ENCODE results near the gene PITX3.

The PITX3 gene

GRCh38 chr10:102188298-102188940 lies 52.9 kb downstream of the PITX3 start:
- ATAC-seq = no peak
- TF ChIP-seq ZNF565 (CRISPR knock-in tag; conservative IDR thresholded peaks at IDR 0.05; ENCODE audit: low read depth) = no peak
- TF ChIP-seq TCF4 (CRISPR knock-in tag; IDR thresholded peaks at IDR 0.05; ENCODE audit: borderline replicate concordance) = no peak
- no peak for TF ChIP-seq ZFP30 (CRISPR knock-in tag; IDR thresholded peaks at IDR 0.05)
- TF ChIP-seq ZFP3 (CRISPR knock-in tag; IDR thresholded peaks at IDR 0.05) = no peak

GRCh38 chr10:102185811-102186527 lies 55.3 kb downstream of the PITX3 start:
- no peak for TF ChIP-seq ZNF8 (CRISPR knock-in tag; IDR thresholded peaks at IDR 0.05)
- TF ChIP-seq TSHZ2 (CRISPR knock-in tag; IDR thresholded peaks at IDR 0.05) = no peak
- no peak for TF ChIP-seq ZNF565 (CRISPR knock-in tag; conservative IDR thresholded peaks at IDR 0.05; ENCODE audit: low read depth)
- TF ChIP-seq ISL1 (CRISPR knock-in tag; IDR thresholded peaks at IDR 0.05) = no peak
- no peak for TF ChIP-seq TOX (CRISPR knock-in tag; IDR thresholded peaks at IDR 0.05; ENCODE audit: borderline replicate concordance)
- no peak for TF ChIP-seq PPARA (CRISPR knock-in tag; IDR thresholded peaks at IDR 0.05; ENCODE audit: borderline replicate concordance)
- TF ChIP-seq ARNTL (CRISPR knock-in tag; IDR thresholded peaks at IDR 0.05; ENCODE audit: borderline replicate concordance, low read depth) = no peak
- TF ChIP-seq ESRRG (CRISPR knock-in tag; IDR thresholded peaks at IDR 0.05) = no peak
- no peak for TF ChIP-seq GLIS3 (CRISPR knock-in tag; IDR thresholded peaks at IDR 0.05)
- no peak for TF ChIP-seq CSRNP3 (CRISPR knock-in tag; IDR thresholded peaks at IDR 0.05)
- no peak for TF ChIP-seq CREB5 (CRISPR knock-in tag; IDR thresholded peaks at IDR 0.05; ENCODE audit: low read depth)
- TF ChIP-seq ZFP30 (CRISPR knock-in tag; IDR thresholded peaks at IDR 0.05) = no peak
- TF ChIP-seq ZFP3 (CRISPR knock-in tag; IDR thresholded peaks at IDR 0.05) = no peak
- TF ChIP-seq POU6F1 (CRISPR knock-in tag; IDR thresholded peaks at IDR 0.05; ENCODE audit: borderline replicate concordance, low read depth) = no peak
- no peak for TF ChIP-seq SNAI2 (CRISPR knock-in tag; IDR thresholded peaks at IDR 0.05)
- TF ChIP-seq ZC3H10 (CRISPR knock-in tag; IDR thresholded peaks at IDR 0.05) = no peak
- TF ChIP-seq PATZ1 (CRISPR knock-in tag; IDR thresholded peaks at IDR 0.05; ENCODE audit: borderline replicate concordance) = no peak
- no peak for TF ChIP-seq OSR1 (CRISPR knock-in tag; IDR thresholded peaks at IDR 0.05)
- no peak for ATAC-seq

GRCh38 chr10:102185272-102185671 lies 56.0 kb downstream of the PITX3 start:
- no peak for ATAC-seq
- no peak for TF ChIP-seq TSHZ2 (CRISPR knock-in tag; IDR thresholded peaks at IDR 0.05)
- TF ChIP-seq PATZ1 (CRISPR knock-in tag; IDR thresholded peaks at IDR 0.05; ENCODE audit: borderline replicate concordance) = no peak
- TF ChIP-seq ZFP30 (CRISPR knock-in tag; IDR thresholded peaks at IDR 0.05) = no peak
- TF ChIP-seq ZFP3 (CRISPR knock-in tag; IDR thresholded peaks at IDR 0.05) = no peak
- no peak for TF ChIP-seq ARNTL (CRISPR knock-in tag; IDR thresholded peaks at IDR 0.05; ENCODE audit: borderline replicate concordance, low read depth)
- TF ChIP-seq GLIS3 (CRISPR knock-in tag; IDR thresholded peaks at IDR 0.05) = no peak
- no peak for TF ChIP-seq ZC3H10 (CRISPR knock-in tag; IDR thresholded peaks at IDR 0.05)
- no peak for TF ChIP-seq ISL1 (CRISPR knock-in tag; IDR thresholded peaks at IDR 0.05)
- TF ChIP-seq CSDC2 (CRISPR knock-in tag; IDR thresholded peaks at IDR 0.05) = no peak
- TF ChIP-seq TOX (CRISPR knock-in tag; IDR thresholded peaks at IDR 0.05; ENCODE audit: borderline replicate concordance) = no peak
- no peak for TF ChIP-seq OSR1 (CRISPR knock-in tag; IDR thresholded peaks at IDR 0.05)
- TF ChIP-seq BACH2 (CRISPR knock-in tag; IDR thresholded peaks at IDR 0.05; ENCODE audit: borderline replicate concordance) = no peak
- TF ChIP-seq ZNF565 (CRISPR knock-in tag; conservative IDR thresholded peaks at IDR 0.05; ENCODE audit: low read depth) = no peak
- no peak for TF ChIP-seq ESRRG (CRISPR knock-in tag; IDR thresholded peaks at IDR 0.05)
- TF ChIP-seq TCF4 (CRISPR knock-in tag; IDR thresholded peaks at IDR 0.05; ENCODE audit: borderline replicate concordance) = no peak

Measured in SK-N-SH treated with all-trans-retinoic acid at 6 μM for 48 hours (cell line).